ENCODE measurements around the gene CELF4.
A peak's percentile ranks its signal among the peaks of the same experiment; 100 is the strongest.

The CELF4 gene

GRCh38 chr18:37565101-37565976 is at the start of gene CELF4:
CELF4 (minus strand) TSS chr18:37565798.
- DNase-seq (ENCODE audit: low spot score in 2 of 2): no peak
- ATAC-seq: no peak
- Mint-ChIP-seq H3K4me3 (peak within 1 kb of the TSS; percentile 27), H3K36me3 (no peaks in the 10 kb centered on the region), H3K9me3 (no peaks in the 10 kb centered on the region), H3K27ac (no peak within 1 kb of the TSS), H3K4me1 (peaks cover 17% of the 10 kb centered on the region)

DNA sequence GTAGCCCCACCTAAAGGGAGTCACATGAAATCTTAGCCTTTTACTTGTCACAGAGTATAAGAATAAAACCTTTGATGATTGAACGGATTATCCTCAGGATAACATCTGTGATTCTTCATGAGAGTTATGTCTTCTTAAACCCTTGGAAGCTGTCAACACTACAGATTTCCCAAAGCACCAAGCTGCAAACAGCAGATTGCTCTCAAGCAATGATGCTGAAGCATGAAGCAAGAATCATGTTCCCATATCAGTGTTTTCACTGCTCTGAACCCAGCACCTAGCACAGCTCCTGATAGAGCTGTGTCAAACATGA is 47.6 kb upstream of the CELF4 start:
- Mint-ChIP-seq H3K9me3 (peaks cover 3% of the 10 kb centered on the region), H3K36me3 (no peaks in the 10 kb centered on the region), H3K4me1 (no peaks in the 10 kb centered on the region), H3K27ac (no peak overlapping the region), H3K4me3 (no peak overlapping the region)
- ATAC-seq (no peak), DNase-seq (ENCODE audit: low spot score in 2 of 2) (no peak)

DNA sequence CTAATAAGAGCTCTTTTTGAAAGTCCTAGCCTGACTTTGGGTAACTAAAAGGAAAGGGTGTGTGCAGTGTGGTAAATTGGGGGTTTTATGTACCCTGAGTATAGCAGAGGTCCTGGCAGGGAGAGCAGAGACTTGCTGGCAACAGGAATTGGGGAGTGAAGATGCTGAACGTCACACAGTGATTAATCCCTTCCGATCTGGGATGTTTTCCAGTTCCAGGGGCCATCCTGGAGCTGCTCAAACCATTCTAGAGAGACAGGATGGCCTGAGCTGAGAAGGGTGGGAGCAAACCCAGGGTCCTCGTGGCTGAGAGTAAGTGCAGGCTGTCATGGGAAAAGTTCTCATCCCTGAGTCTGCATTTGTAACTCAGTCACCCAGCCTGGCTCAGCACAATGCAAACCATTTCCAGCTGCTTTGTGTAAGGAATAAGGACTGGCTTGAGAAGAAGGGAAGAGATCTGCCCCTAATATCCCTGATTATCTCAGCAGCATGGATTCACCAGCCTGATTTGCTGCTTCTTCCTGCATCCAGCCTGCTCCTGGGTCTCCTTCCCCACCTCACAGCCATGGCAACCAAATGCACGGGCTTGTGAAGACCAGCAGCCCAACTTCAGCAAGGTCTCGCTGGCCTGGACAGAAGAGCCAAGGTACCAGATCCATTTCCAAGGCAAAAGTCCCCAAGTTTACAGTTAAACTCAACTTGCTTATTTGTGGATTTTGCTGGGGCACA is 47.1 kb upstream of the CELF4 start:
- Mint-ChIP-seq H3K4me1 (no peaks in the 10 kb centered on the region), H3K27ac (no peak overlapping the region), H3K36me3 (no peaks in the 10 kb centered on the region), H3K4me3 (no peak overlapping the region), H3K9me3 (peaks cover 6% of the 10 kb centered on the region)
- ATAC-seq (no peak), DNase-seq (ENCODE audit: low spot score in 2 of 2) (no peak)

DNA sequence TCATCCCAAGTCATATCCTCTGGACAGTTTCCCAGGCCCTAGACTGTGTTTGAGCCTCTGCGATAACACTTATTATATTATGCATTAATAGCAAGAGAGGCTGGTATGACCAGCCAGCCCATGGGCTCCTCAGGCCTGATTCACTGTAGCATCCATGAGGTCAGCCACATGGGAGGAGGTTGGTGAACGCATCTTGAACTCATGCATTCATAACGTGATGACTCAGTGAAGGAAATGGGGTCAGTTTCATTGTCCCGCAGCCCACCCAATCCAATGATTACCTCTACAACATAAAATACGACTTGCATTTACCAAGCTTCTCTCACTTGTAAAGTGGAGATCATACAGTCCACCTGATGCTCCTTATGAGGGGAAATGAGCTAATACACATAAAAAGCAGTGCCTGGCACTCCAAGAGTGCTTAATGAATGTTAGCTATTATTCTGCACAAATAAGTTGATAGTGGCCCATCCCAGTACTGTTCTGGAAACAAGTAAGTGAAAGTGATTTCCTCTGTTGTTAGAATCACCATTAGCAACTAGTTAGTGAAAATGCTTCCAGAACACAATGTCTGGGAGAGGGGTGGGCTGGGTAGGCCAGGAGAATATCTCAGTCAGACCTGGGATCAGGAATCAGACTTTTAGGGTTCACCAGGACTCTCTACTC is 46.1 kb upstream of the CELF4 start:
- peaks cover 4% of the 10 kb centered on the region for H3K9me3 Mint-ChIP-seq
- DNase-seq (ENCODE audit: low spot score in 2 of 2): no peak

DNA sequence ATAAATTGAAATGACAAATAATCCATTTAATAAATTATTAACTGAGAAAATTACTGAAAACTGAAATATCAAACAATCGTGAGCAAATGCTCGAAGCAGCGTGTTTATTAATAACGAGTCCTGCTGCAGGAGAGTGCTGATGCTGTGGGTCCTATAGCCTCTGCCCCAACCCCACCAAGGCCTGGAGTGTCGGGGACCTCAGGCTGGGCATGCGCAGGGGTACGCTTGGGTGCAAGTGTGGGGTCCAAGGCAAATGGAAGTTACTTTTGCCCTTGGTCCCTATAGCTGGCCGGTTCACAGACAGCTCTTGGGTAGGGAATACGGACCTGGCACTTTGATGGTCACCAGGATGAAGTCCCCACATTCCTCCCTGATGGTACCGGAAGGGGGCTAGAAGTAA is 43.3 kb upstream of the CELF4 start:
- Mint-ChIP-seq H3K36me3 (no peaks in the 10 kb centered on the region), H3K9me3 (peaks cover 14% of the 10 kb centered on the region), H3K27ac (no peak overlapping the region), H3K4me3 (no peak overlapping the region), H3K4me1 (no peaks in the 10 kb centered on the region)
- DNase-seq (ENCODE audit: low spot score in 2 of 2) (no peak), ATAC-seq (no peak)

More for the DNA sequence above, 46.1 kb upstream of the CELF4 start:
- no peak overlapping the region for H3K27ac Mint-ChIP-seq
- ATAC-seq: no peak
- no peak overlapping the region for H3K4me3 Mint-ChIP-seq
- H3K4me1 Mint-ChIP-seq: no peaks in the 10 kb centered on the region
- H3K36me3 Mint-ChIP-seq: no peaks in the 10 kb centered on the region

DNA sequence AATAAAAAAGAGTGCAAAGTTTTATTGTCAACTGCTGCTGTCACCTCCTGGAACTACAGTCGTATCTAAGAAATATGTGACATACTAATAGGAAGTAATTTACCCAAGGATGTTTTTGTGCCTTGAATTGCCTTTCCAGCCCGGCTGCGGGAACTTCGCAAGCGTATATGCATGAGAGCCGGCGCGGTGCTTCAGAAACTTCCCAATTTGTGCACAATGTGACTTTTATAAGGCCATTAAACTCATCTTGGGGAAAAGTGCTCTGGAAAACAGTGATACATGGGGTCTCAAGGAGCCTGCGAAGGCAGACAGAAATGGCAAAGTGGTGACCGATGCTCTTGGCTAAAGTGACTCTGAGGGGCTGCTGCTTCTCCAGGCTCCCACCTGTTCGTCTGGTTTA is 41.7 kb upstream of the CELF4 start:
- no peak for DNase-seq (ENCODE audit: low spot score in 2 of 2)

DNA sequence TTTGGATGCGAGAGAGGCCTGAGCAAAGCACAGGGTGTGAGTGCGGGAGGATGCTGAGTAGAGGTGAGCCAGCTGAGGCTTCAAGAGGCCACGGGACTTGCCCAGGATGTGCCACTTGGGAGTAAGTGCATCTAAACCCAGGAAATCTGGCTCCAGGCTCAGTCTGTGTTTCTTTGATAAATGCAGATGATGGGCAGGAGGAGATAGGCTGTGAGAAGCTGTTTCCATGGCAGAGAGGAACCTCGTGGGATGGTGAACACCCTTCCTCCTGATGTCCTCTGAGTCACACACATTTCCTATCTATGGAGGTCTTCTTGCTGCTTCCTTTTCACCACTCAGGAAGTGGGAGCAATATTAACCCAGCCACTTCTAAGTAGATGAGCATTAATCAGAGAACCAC is 38.4 kb upstream of the CELF4 start:
- Mint-ChIP-seq H3K4me3 (no peak overlapping the region), H3K27ac (no peak overlapping the region), H3K36me3 (no peaks in the 10 kb centered on the region)

More for the DNA sequence above, 41.7 kb upstream of the CELF4 start:
- no peaks in the 10 kb centered on the region for H3K4me1 Mint-ChIP-seq
- no peak for ATAC-seq
- H3K4me3 Mint-ChIP-seq: no peak overlapping the region
- peaks cover 16% of the 10 kb centered on the region for H3K9me3 Mint-ChIP-seq
- no peaks in the 10 kb centered on the region for H3K36me3 Mint-ChIP-seq
- no peak overlapping the region for H3K27ac Mint-ChIP-seq

DNA sequence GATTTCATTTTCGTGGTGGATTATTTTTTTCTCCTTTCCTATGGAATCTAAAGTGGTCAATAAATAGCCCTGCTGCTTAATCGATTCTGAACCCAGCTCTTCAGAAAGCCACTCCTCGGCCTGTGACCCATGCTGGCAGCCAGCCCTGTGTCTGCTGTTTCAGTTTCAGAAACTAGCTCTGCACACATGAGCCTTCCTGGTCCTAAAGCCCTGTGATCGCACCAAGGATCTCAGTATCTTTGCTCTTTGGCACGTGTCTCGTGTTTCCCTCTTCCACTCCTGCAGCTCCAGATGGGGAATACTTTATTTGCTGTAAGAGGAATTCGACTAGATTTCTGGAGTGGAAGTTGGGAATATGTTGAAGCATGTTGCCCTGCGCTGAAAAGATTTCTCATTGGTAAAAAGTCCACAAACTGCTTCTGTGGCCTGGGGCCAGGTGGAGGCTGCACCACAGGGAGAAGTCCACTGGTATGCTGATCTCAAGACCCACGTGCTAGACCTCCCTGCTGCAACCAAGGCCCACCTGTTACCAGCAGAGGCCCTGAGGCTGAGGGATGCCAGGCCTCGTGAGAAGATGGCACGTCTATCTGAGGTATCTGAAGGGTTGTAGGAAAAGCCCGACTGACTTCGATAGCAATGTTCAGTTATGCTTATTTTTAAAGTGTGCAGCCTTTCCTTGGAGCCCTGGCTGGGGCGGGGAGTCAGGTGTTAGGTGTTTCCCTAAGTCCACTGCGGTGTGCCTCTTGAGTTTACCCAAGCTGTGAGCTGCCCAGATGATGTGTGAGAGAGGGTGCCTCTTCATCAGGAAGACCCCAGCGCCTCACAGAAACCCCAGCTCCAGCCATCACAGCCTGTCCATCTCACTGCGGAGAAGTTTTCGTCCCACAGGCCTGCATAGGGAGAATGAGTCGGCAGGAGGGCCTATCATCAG is 33.6 kb upstream of the CELF4 start:
- Mint-ChIP-seq H3K9me3 (peaks cover 3% of the 10 kb centered on the region), H3K4me1 (no peaks in the 10 kb centered on the region), H3K27ac (no peak overlapping the region), H3K36me3 (no peaks in the 10 kb centered on the region), H3K4me3 (no peak overlapping the region)
- ATAC-seq: no peak
- DNase-seq (ENCODE audit: low spot score in 2 of 2): no peak

More for the DNA sequence above, 38.4 kb upstream of the CELF4 start:
- ATAC-seq: no peak
- Mint-ChIP-seq H3K4me1 (no peaks in the 10 kb centered on the region), H3K9me3 (peaks cover 16% of the 10 kb centered on the region)
- no peak for DNase-seq (ENCODE audit: low spot score in 2 of 2)

- ATAC-seq: no peak
- no peak for DNase-seq (ENCODE audit: low spot score in 2 of 2)
- Mint-ChIP-seq H3K27ac (no peak overlapping the region), H3K36me3 (no peaks in the 10 kb centered on the region), H3K9me3 (peaks cover 3% of the 10 kb centered on the region), H3K4me1 (no peaks in the 10 kb centered on the region), H3K4me3 (no peak overlapping the region)
Observed at GRCh38 chr18:37598396-37598795, 32.8 kb upstream of the CELF4 start.

- Mint-ChIP-seq H3K27ac (no peak overlapping the region), H3K36me3 (no peaks in the 10 kb centered on the region), H3K4me1 (no peaks in the 10 kb centered on the region), H3K4me3 (no peak overlapping the region), H3K9me3 (peaks cover 3% of the 10 kb centered on the region)
- no peak for DNase-seq (ENCODE audit: low spot score in 2 of 2)
- ATAC-seq: no peak
Observed at GRCh38 chr18:37590346-37590745, 24.7 kb upstream of the CELF4 start.

DNA sequence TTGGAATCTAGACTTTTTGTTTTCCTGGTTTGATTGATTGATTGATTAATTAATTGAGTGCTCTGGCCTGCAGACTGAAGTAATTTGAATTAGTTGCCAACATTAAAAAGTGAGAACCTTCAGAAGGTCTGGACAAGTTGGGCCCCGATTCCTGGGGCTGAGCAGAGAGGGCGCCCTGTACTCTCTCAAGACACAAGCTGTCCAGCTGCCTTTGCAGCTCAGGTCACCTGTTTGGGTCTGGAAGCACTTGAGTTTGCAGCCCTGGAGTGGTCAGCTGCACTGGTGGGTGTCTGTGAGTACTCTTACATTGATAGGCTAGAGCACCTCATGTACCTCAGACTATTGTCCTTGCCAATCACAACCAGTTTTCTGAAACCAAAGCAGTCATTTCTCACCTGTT is 22.7 kb upstream of the CELF4 start:
- DNase-seq (ENCODE audit: low spot score in 2 of 2) (no peak), ATAC-seq (no peak)
- H3K9me3 Mint-ChIP-seq: peaks cover 6% of the 10 kb centered on the region
- no peak overlapping the region for H3K27ac Mint-ChIP-seq
- no peaks in the 10 kb centered on the region for H3K4me1 Mint-ChIP-seq
- H3K36me3 Mint-ChIP-seq: no peaks in the 10 kb centered on the region
- no peak overlapping the region for H3K4me3 Mint-ChIP-seq

- Mint-ChIP-seq H3K27ac (no peak overlapping the region), H3K36me3 (no peaks in the 10 kb centered on the region), H3K4me1 (no peaks in the 10 kb centered on the region), H3K4me3 (no peak overlapping the region), H3K9me3 (peaks cover 6% of the 10 kb centered on the region)
- DNase-seq (ENCODE audit: low spot score in 2 of 2) (no peak), ATAC-seq (no peak)
Observed at GRCh38 chr18:37586656-37587225, 21.1 kb upstream of the CELF4 start.

DNA sequence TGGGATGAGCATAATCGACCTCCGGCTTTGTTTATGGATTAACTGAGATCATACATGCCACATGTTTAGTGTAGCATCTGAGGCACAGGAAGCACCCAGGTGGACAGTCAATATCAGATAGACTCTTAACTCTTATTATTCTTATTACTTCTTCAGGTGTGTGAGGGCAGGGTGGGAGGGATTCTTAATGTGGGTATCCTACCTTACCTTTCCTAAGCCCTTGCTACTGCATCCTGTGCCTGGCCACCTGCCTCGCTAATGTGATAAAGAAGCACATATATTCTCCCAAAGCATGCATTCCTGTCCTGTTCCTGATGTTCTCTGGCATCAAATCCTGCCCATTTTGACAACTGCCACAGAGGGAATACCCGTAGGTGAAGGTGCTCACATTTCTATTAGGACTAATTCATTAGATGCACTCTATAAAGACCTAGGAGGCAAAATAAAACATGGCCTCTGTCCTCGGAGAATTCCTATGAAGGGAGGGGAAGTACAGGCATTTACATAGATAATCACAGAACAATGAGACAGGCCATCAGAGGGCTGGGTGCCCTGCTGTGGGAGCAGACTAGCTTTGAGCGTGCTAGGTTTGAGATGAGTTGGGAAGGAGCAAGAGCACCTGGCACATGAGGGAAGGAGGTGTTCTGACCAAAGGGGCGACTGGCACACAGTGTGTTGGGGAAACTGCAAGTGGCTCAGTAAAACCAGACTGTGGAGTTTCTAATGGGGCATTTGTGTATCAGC is 19.5 kb upstream of the CELF4 start:
- no peak for DNase-seq (ENCODE audit: low spot score in 2 of 2)
- no peak overlapping the region for H3K4me3 Mint-ChIP-seq
- peaks cover 14% of the 10 kb centered on the region for H3K9me3 Mint-ChIP-seq
- H3K27ac Mint-ChIP-seq: no peak overlapping the region
- ATAC-seq: no peak
- no peaks in the 10 kb centered on the region for H3K36me3 Mint-ChIP-seq
- no peaks in the 10 kb centered on the region for H3K4me1 Mint-ChIP-seq

- H3K4me3 Mint-ChIP-seq: no peak overlapping the region
- no peaks in the 10 kb centered on the region for H3K36me3 Mint-ChIP-seq
- peaks cover 16% of the 10 kb centered on the region for H3K9me3 Mint-ChIP-seq
- ATAC-seq: no peak
- DNase-seq (ENCODE audit: low spot score in 2 of 2): no peak
- H3K27ac Mint-ChIP-seq: no peak overlapping the region
- H3K4me1 Mint-ChIP-seq: no peaks in the 10 kb centered on the region
Observed at GRCh38 chr18:37584217-37584616, 18.6 kb upstream of the CELF4 start.
